Measurements from ENCODE around the gene PXDN.

The PXDN gene

GRCh38 chr2:1742681-1743395 is 1.5 kb downstream of the PXDN start:
- peak; percentile 83 for ATAC-seq

GRCh38 chr2:1742301-1742680 is 2.0 kb downstream of the PXDN start:
- no peak for ATAC-seq
- TF ChIP-seq CSDC2 (CRISPR knock-in tag; IDR thresholded peaks at IDR 0.05) (no peak), CREB5 (CRISPR knock-in tag; IDR thresholded peaks at IDR 0.05; ENCODE audit: low read depth) (0 out of 2 replicates have a peak, but pooled peaks have one; percentile 37), ZNF8 (CRISPR knock-in tag; IDR thresholded peaks at IDR 0.05) (0 out of 2 replicates have a peak, but pooled peaks have one; percentile 11)

More at GRCh38 chr2:1742681-1743395, 1.5 kb downstream of the PXDN start:
- TF ChIP-seq POU6F1 (CRISPR knock-in tag; IDR thresholded peaks at IDR 0.05; ENCODE audit: borderline replicate concordance, low read depth) (peak; percentile 30; the same call in 1 of the 2 replicates), TSHZ2 (CRISPR knock-in tag; IDR thresholded peaks at IDR 0.05) (peak; percentile 43; the same call in 1 of the 2 replicates), GLIS3 (CRISPR knock-in tag; IDR thresholded peaks at IDR 0.05) (no peak), SNAI2 (CRISPR knock-in tag; IDR thresholded peaks at IDR 0.05) (no peak; the same call in 1 of the 2 replicates), PATZ1 (CRISPR knock-in tag; IDR thresholded peaks at IDR 0.05; ENCODE audit: borderline replicate concordance) (peak; percentile 65; the same call in 1 of the 2 replicates), ZNF70 (CRISPR knock-in tag; IDR thresholded peaks at IDR 0.05) (no peak)

GRCh38 chr2:1741851-1742250 is 2.5 kb downstream of the PXDN start:
- TF ChIP-seq POU6F1 (CRISPR knock-in tag; IDR thresholded peaks at IDR 0.05; ENCODE audit: borderline replicate concordance, low read depth), result no peak
- no peak for TF ChIP-seq SNAI2 (CRISPR knock-in tag; IDR thresholded peaks at IDR 0.05)
- no peak for TF ChIP-seq ISL1 (CRISPR knock-in tag; IDR thresholded peaks at IDR 0.05)
- TF ChIP-seq ZNF8 (CRISPR knock-in tag; IDR thresholded peaks at IDR 0.05), result no peak
- no peak for TF ChIP-seq CSRNP3 (CRISPR knock-in tag; IDR thresholded peaks at IDR 0.05)
- no peak for TF ChIP-seq TSHZ2 (CRISPR knock-in tag; IDR thresholded peaks at IDR 0.05)
- no peak for TF ChIP-seq ESRRG (CRISPR knock-in tag; IDR thresholded peaks at IDR 0.05)
- TF ChIP-seq OSR1 (CRISPR knock-in tag; IDR thresholded peaks at IDR 0.05), result no peak
- TF ChIP-seq ZFP30 (CRISPR knock-in tag; IDR thresholded peaks at IDR 0.05), result no peak
- TF ChIP-seq PATZ1 (CRISPR knock-in tag; IDR thresholded peaks at IDR 0.05; ENCODE audit: borderline replicate concordance), result no peak
- TF ChIP-seq ZFP3 (CRISPR knock-in tag; IDR thresholded peaks at IDR 0.05), result no peak
- no peak for ATAC-seq
